Measurements from ENCODE around the gene USP17L28.
"Not testable (repeated sequence)": the region's sequence is repeated elsewhere in the genome, so short reads cannot be mapped to it uniquely, and the experiment has no call there.

USP17L28 gene

DNA sequence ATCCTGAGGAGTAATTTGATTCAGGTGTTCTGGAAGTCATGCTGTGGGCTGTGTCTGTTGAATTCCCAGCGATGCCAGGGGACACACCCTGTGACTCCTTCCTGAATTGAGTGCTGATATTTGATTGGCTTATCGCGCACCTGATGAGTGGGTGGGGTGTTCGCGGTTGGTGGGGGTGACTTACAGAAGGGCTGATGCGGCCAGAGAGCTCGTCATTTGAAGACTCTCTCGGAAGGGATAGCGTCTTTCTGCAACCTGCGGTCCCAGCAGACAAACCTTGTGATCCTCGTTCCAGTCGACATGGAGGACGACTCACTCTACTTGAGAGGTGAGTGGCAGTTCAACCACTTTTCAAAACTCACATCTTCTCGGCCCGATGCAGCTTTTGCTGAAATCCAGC lies at the start of gene USP17L28:
USP17L28 (plus strand) TSS at position 301 of the 400 bp plus-strand sequence; CDS start at position 301, 0 bp downstream.
- H3K9me3 ChIP-seq (ENCODE audit: control insufficient read depth, insufficient read depth, low read length); H3K27me3 ChIP-seq (ENCODE audit: control insufficient read depth, insufficient read depth, low read length); H3K4me3 ChIP-seq (ENCODE audit: low read length); DNase-seq (ENCODE audit: low read depth, low spot score); H3K27ac ChIP-seq (ENCODE audit: low read length); H3K36me3 ChIP-seq (ENCODE audit: control insufficient read depth, insufficient read depth, low read length); H3K4me1 ChIP-seq (ENCODE audit: control insufficient read depth, insufficient read depth, low read length): not testable (repeated sequence)
- no CpG with 5 or more reads among the region's 15 CpGs for WGBS (ENCODE audit: insufficient coverage, insufficient read length)

DNA sequence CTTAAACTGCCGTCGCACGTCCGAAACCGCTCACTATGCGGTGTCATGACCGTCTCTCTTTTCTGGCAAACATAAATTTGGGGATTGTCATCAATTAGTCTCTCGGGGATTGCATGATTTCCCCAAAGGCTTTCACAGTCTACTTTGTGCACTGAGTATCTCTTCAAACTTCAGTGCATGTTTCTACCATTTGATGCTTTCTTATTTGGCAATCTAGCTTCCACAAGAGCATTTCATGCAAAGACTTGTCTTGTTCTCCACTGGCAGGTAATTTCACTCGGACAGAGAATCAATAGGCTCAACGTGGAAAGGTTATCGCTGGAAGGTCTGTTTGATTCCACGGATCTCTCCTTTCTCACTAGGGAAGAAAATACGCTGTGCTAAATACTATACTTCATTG lies 24.5 kb upstream of the USP17L28 start:
- no CpG with 5 or more reads among the region's 13 CpGs for WGBS (ENCODE audit: insufficient coverage, insufficient read length)
- H3K9me3 ChIP-seq (ENCODE audit: control insufficient read depth, insufficient read depth, low read length); H3K4me3 ChIP-seq (ENCODE audit: low read length); H3K27me3 ChIP-seq (ENCODE audit: control insufficient read depth, insufficient read depth, low read length); H3K27ac ChIP-seq (ENCODE audit: low read length); H3K4me1 ChIP-seq (ENCODE audit: control insufficient read depth, insufficient read depth, low read length); H3K36me3 ChIP-seq (ENCODE audit: control insufficient read depth, insufficient read depth, low read length); DNase-seq (ENCODE audit: low read depth, low spot score): not testable (repeated sequence)

GRCh38 chr4:9324865-9325264 lies 23.8 kb upstream of the USP17L28 start, which contains the start of gene USP17L24:
Gene USP17L24 (plus strand): TSS chr4:9325165. CDS start chr4:9325165, 0 bp downstream.
- DNase-seq (ENCODE audit: low read depth, low spot score); H3K4me1 ChIP-seq (ENCODE audit: control insufficient read depth, insufficient read depth, low read length); H3K36me3 ChIP-seq (ENCODE audit: control insufficient read depth, insufficient read depth, low read length); H3K27ac ChIP-seq (ENCODE audit: low read length); H3K9me3 ChIP-seq (ENCODE audit: control insufficient read depth, insufficient read depth, low read length); H3K4me3 ChIP-seq (ENCODE audit: low read length); H3K27me3 ChIP-seq (ENCODE audit: control insufficient read depth, insufficient read depth, low read length): not testable (repeated sequence)
- WGBS (ENCODE audit: insufficient coverage, insufficient read length): no CpG with 5 or more reads among the region's 15 CpGs

DNA sequence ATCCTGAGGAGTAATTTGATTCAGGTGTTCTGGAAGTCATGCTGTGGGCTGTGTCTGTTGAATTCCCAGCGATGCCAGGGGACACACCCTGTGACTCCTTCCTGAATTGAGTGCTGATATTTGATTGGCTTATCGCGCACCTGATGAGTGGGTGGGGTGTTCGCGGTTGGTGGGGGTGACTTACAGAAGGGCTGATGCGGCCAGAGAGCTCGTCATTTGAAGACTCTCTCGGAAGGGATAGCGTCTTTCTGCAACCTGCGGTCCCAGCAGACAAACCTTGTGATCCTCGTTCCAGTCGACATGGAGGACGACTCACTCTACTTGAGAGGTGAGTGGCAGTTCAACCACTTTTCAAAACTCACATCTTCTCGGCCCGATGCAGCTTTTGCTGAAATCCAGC lies 19.1 kb upstream of the USP17L28 start, which contains the start of gene USP17L25:
USP17L25 (plus strand) TSS at position 301 of the 400 bp plus-strand sequence; CDS start at position 301, 0 bp downstream.
- not testable (repeated sequence) for H3K27ac ChIP-seq (ENCODE audit: low read length); H3K27me3 ChIP-seq (ENCODE audit: control insufficient read depth, insufficient read depth, low read length); H3K4me3 ChIP-seq (ENCODE audit: low read length); DNase-seq (ENCODE audit: low read depth, low spot score); H3K36me3 ChIP-seq (ENCODE audit: control insufficient read depth, insufficient read depth, low read length); H3K4me1 ChIP-seq (ENCODE audit: control insufficient read depth, insufficient read depth, low read length); H3K9me3 ChIP-seq (ENCODE audit: control insufficient read depth, insufficient read depth, low read length)
- WGBS (ENCODE audit: insufficient coverage, insufficient read length): no CpG with 5 or more reads among the region's 15 CpGs

DNA sequence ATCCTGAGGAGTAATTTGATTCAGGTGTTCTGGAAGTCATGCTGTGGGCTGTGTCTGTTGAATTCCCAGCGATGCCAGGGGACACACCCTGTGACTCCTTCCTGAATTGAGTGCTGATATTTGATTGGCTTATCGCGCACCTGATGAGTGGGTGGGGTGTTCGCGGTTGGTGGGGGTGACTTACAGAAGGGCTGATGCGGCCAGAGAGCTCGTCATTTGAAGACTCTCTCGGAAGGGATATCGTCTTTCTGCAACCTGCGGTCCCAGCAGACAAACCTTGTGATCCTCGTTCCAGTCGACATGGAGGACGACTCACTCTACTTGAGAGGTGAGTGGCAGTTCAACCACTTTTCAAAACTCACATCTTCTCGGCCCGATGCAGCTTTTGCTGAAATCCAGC lies 14.3 kb upstream of the USP17L28 start, which contains the start of gene USP17L26:
USP17L26 (plus strand) TSS at position 301 of the 400 bp plus-strand sequence; CDS start at position 301, 0 bp downstream.
- not testable (repeated sequence) for H3K9me3 ChIP-seq (ENCODE audit: control insufficient read depth, insufficient read depth, low read length); H3K4me1 ChIP-seq (ENCODE audit: control insufficient read depth, insufficient read depth, low read length); H3K4me3 ChIP-seq (ENCODE audit: low read length); H3K36me3 ChIP-seq (ENCODE audit: control insufficient read depth, insufficient read depth, low read length); H3K27ac ChIP-seq (ENCODE audit: low read length); DNase-seq (ENCODE audit: low read depth, low spot score); H3K27me3 ChIP-seq (ENCODE audit: control insufficient read depth, insufficient read depth, low read length)
- no CpG with 5 or more reads among the region's 15 CpGs for WGBS (ENCODE audit: insufficient coverage, insufficient read length)

- not testable (repeated sequence) for H3K36me3 ChIP-seq (ENCODE audit: control insufficient read depth, insufficient read depth, low read length); H3K9me3 ChIP-seq (ENCODE audit: control insufficient read depth, insufficient read depth, low read length); H3K4me1 ChIP-seq (ENCODE audit: control insufficient read depth, insufficient read depth, low read length); H3K4me3 ChIP-seq (ENCODE audit: low read length); DNase-seq (ENCODE audit: low read depth, low spot score); H3K27ac ChIP-seq (ENCODE audit: low read length); H3K27me3 ChIP-seq (ENCODE audit: control insufficient read depth, insufficient read depth, low read length)
- WGBS (ENCODE audit: insufficient coverage, insufficient read length): no CpG with 5 or more reads among the region's 15 CpGs
Measured at GRCh38 chr4:9339103-9339502, 9.6 kb upstream of the USP17L28 start, which contains the start of gene USP17L5. Gene USP17L5 (plus strand): TSS chr4:9339403. CDS start chr4:9339403, 0 bp downstream.

- not testable (repeated sequence) for DNase-seq (ENCODE audit: low read depth, low spot score)
Measured at GRCh38 chr4:9343848-9344247, 4.8 kb upstream of the USP17L28 start, which contains the start of gene USP17L27. Gene USP17L27 (plus strand): TSS chr4:9344148. CDS start chr4:9344148, 0 bp downstream.

GRCh38 chr4:9350866-9351265 lies 2.2 kb downstream of the USP17L28 start:
- H3K4me1 ChIP-seq (ENCODE audit: control insufficient read depth, insufficient read depth, low read length); H3K4me3 ChIP-seq (ENCODE audit: low read length); H3K27me3 ChIP-seq (ENCODE audit: control insufficient read depth, insufficient read depth, low read length); H3K27ac ChIP-seq (ENCODE audit: low read length); DNase-seq (ENCODE audit: low read depth, low spot score); H3K36me3 ChIP-seq (ENCODE audit: control insufficient read depth, insufficient read depth, low read length); H3K9me3 ChIP-seq (ENCODE audit: control insufficient read depth, insufficient read depth, low read length): not testable (repeated sequence)
- no CpG with 5 or more reads among the region's 18 CpGs for WGBS (ENCODE audit: insufficient coverage, insufficient read length)

More at GRCh38 chr4:9343848-9344247, 4.8 kb upstream of the USP17L28 start, which contains the start of gene USP17L27:
- not testable (repeated sequence) for H3K4me3 ChIP-seq (ENCODE audit: low read length); H3K36me3 ChIP-seq (ENCODE audit: control insufficient read depth, insufficient read depth, low read length); H3K9me3 ChIP-seq (ENCODE audit: control insufficient read depth, insufficient read depth, low read length); H3K27me3 ChIP-seq (ENCODE audit: control insufficient read depth, insufficient read depth, low read length); H3K4me1 ChIP-seq (ENCODE audit: control insufficient read depth, insufficient read depth, low read length); H3K27ac ChIP-seq (ENCODE audit: low read length)
- no CpG with 5 or more reads among the region's 15 CpGs for WGBS (ENCODE audit: insufficient coverage, insufficient read length)

DNA sequence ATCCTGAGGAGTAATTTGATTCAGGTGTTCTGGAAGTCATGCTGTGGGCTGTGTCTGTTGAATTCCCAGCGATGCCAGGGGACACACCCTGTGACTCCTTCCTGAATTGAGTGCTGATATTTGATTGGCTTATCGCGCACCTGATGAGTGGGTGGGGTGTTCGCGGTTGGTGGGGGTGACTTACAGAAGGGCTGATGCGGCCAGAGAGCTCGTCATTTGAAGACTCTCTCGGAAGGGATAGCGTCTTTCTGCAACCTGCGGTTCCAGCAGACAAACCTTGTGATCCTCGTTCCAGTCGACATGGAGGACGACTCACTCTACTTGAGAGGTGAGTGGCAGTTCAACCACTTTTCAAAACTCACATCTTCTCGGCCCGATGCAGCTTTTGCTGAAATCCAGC lies 4.6 kb downstream of the USP17L28 start, which contains the start of gene USP17L29:
USP17L29 (plus strand) TSS at position 301 of the 400 bp plus-strand sequence; CDS start at position 301, 0 bp downstream.
- not testable (repeated sequence) for H3K27ac ChIP-seq (ENCODE audit: low read length)

DNA sequence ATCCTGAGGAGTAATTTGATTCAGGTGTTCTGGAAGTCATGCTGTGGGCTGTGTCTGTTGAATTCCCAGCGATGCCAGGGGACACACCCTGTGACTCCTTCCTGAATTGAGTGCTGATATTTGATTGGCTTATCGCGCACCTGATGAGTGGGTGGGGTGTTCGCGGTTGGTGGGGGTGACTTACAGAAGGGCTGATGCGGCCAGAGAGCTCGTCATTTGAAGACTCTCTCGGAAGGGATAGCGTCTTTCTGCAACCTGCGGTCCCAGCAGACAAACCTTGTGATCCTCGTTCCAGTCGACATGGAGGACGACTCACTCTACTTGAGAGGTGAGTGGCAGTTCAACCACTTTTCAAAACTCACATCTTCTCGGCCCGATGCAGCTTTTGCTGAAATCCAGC lies 14.1 kb downstream of the USP17L28 start, which contains the start of gene USP17L30:
USP17L30 (plus strand) TSS at position 301 of the 400 bp plus-strand sequence; CDS start at position 301, 0 bp downstream.
- H3K27me3 ChIP-seq (ENCODE audit: control insufficient read depth, insufficient read depth, low read length); H3K36me3 ChIP-seq (ENCODE audit: control insufficient read depth, insufficient read depth, low read length); H3K4me3 ChIP-seq (ENCODE audit: low read length); DNase-seq (ENCODE audit: low read depth, low spot score); H3K9me3 ChIP-seq (ENCODE audit: control insufficient read depth, insufficient read depth, low read length); H3K4me1 ChIP-seq (ENCODE audit: control insufficient read depth, insufficient read depth, low read length); H3K27ac ChIP-seq (ENCODE audit: low read length): not testable (repeated sequence)
- WGBS (ENCODE audit: insufficient coverage, insufficient read length): no CpG with 5 or more reads among the region's 15 CpGs

More for the DNA sequence above, 4.6 kb downstream of the USP17L28 start, which contains the start of gene USP17L29:
- not testable (repeated sequence) for H3K9me3 ChIP-seq (ENCODE audit: control insufficient read depth, insufficient read depth, low read length); DNase-seq (ENCODE audit: low read depth, low spot score); H3K36me3 ChIP-seq (ENCODE audit: control insufficient read depth, insufficient read depth, low read length); H3K4me3 ChIP-seq (ENCODE audit: low read length); H3K27me3 ChIP-seq (ENCODE audit: control insufficient read depth, insufficient read depth, low read length); H3K4me1 ChIP-seq (ENCODE audit: control insufficient read depth, insufficient read depth, low read length)
- WGBS (ENCODE audit: insufficient coverage, insufficient read length): no CpG with 5 or more reads among the region's 15 CpGs

DNA sequence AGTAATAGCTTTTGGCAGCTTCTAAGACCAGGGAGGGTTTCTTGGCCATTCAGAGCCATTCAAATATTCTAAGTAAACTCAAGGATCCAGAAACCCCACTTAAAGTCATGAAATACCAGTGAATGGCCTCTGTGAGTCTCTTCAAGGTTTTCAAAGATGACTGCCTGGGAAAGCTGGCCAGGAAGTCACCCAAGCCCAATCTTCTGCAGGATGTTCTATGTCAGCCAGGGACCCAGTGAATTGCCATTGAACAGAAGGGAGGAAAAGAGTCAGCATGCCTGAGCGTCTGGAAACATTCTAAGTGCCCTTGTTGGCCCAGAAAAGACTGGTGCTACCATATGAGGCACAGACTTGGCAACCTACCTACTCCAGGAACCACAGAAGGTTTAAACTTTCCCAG lies 31.2 kb downstream of the USP17L28 start:
- H3K9me3 ChIP-seq (ENCODE audit: control insufficient read depth, insufficient read depth, low read length); H3K36me3 ChIP-seq (ENCODE audit: control insufficient read depth, insufficient read depth, low read length); H3K4me3 ChIP-seq (ENCODE audit: low read length); H3K27ac ChIP-seq (ENCODE audit: low read length); H3K27me3 ChIP-seq (ENCODE audit: control insufficient read depth, insufficient read depth, low read length); H3K4me1 ChIP-seq (ENCODE audit: control insufficient read depth, insufficient read depth, low read length); DNase-seq (ENCODE audit: low read depth, low spot score): not testable (repeated sequence)
- no CpG with 5 or more reads among the region's 1 CpG for WGBS (ENCODE audit: insufficient coverage, insufficient read length)
